ENCODE results near the gene GFY. TPM values are rescaled to one million over a fixed set of nuclear protein-coding genes. Genes with fewer than 3 reads are reported as not detected.

GFY gene
- polyA plus RNA-seq, 3 donors: not detected

- Histone ChIP-seq H3K4me3 (replicated peaks in 1 of 3; ENCODE audit: low read depth in 2 of 3, low read length in 3 of 3) (no peak overlapping the region), H3K27ac (ENCODE audit: low read depth in 1 of 2, low read length in 2 of 2) (no peak overlapping the region), H3K36me3 (replicated peaks in 1 of 2; ENCODE audit: control insufficient read depth in 1 of 2, insufficient read depth in 2 of 2, low read length in 2 of 2) (no peaks in the 10 kb centered on the region), H3K79me2 (ENCODE audit: insufficient read depth, low read length) (no peaks in the 10 kb centered on the region), H3K9ac (ENCODE audit: insufficient read depth, low read length, poor library complexity, severe bottlenecking) (no peak overlapping the region), H3K4me2 (replicated peaks; ENCODE audit: extremely low read depth, low read length, poor library complexity, severe bottlenecking) (no peak overlapping the region), H3K9me3 (replicated peaks in 1 of 2; ENCODE audit: control insufficient read depth in 1 of 2, insufficient read depth in 1 of 2, low read length in 2 of 2) (peaks cover 0 to 8% of the 10 kb centered on the region in 2 donors), H4K20me1 (ENCODE audit: insufficient read depth, low read length) (no peaks in the 10 kb centered on the region), H2AFZ (ENCODE audit: insufficient read depth, low read depth, low read length, poor library complexity, severe bottlenecking) (no peak overlapping the region), H3K4me1 (ENCODE audit: control insufficient read depth in 1 of 2, insufficient read depth in 2 of 2, low read length in 2 of 2) (peaks cover 3 to 5% of the 10 kb centered on the region in 2 donors), H3K27me3 (ENCODE audit: control insufficient read depth in 2 of 2, insufficient read depth in 2 of 2, low read length in 2 of 2) (peaks cover 0 to 3% of the 10 kb centered on the region in 2 donors)
- TF ChIP-seq, protein P1, sequence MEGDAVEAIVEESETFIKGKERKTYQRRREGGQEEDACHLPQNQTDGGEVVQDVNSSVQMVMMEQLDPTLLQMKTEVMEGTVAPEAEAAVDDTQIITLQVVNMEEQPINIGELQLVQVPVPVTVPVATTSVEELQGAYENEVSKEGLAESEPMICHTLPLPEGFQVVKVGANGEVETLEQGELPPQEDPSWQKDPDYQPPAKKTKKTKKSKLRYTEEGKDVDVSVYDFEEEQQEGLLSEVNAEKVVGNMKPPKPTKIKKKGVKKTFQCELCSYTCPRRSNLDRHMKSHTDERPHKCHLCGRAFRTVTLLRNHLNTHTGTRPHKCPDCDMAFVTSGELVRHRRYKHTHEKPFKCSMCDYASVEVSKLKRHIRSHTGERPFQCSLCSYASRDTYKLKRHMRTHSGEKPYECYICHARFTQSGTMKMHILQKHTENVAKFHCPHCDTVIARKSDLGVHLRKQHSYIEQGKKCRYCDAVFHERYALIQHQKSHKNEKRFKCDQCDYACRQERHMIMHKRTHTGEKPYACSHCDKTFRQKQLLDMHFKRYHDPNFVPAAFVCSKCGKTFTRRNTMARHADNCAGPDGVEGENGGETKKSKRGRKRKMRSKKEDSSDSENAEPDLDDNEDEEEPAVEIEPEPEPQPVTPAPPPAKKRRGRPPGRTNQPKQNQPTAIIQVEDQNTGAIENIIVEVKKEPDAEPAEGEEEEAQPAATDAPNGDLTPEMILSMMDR (IDR thresholded peaks at IDR 0.05): no peak
- H3K4me3 Mint-ChIP-seq: no peak overlapping the region
- H3K27me3 Mint-ChIP-seq (ENCODE audit: low read depth in 3 of 3): peaks cover 12 to 18% (median 17%) of the 10 kb centered on the region in 3 donors
- H3K9me3 Mint-ChIP-seq: peaks cover 7 to 19% (median 10%) of the 10 kb centered on the region in 7 donors
- no peaks in the 10 kb centered on the region for H3K36me3 Mint-ChIP-seq
- H3K27ac Mint-ChIP-seq: no peak overlapping the region
- no peak for DNase-seq
- peaks cover 8% of the 10 kb centered on the region for H3K4me1 Mint-ChIP-seq
- WGBS (ENCODE audit: insufficient coverage): no CpG with 5 or more reads among the region's 1 CpG
- intact Hi-C loops (cut with micrococcal nuclease): no loop called here
These were observed 41.6 kb upstream of the GFY start for GRCh38 chr19:49383599-49383998.

- peak within 1 kb of the TSS in 2 of 3 experiments; percentile 42 to 51 for H3K4me3 ChIP-seq (replicated peaks in 1 of 3; ENCODE audit: low read depth in 2 of 3, low read length in 3 of 3)
- H3K27me3 ChIP-seq (ENCODE audit: control insufficient read depth in 2 of 2, insufficient read depth in 2 of 2, low read length in 2 of 2): no peaks in the 10 kb centered on the region
- peak within 1 kb of the TSS; percentile 54 for H3K4me2 ChIP-seq (replicated peaks; ENCODE audit: extremely low read depth, low read length, poor library complexity, severe bottlenecking)
- 19% methylated on average over 32 of the region's 40 CpGs for WGBS (ENCODE audit: insufficient coverage)
- H4K20me1 ChIP-seq (ENCODE audit: insufficient read depth, low read length): no peaks in the 10 kb centered on the region
- intact Hi-C loops (cut with micrococcal nuclease): no loop called here
- peaks cover 3 to 5% of the 10 kb centered on the region in 2 donors for H3K4me1 ChIP-seq (ENCODE audit: control insufficient read depth in 1 of 2, insufficient read depth in 2 of 2, low read length in 2 of 2)
- H3K27ac ChIP-seq (ENCODE audit: low read depth in 1 of 2, low read length in 2 of 2): no peak within 1 kb of the TSS
- Mint-ChIP-seq H3K36me3 (no peaks in the 10 kb centered on the region), H3K27ac (peak within 1 kb of the TSS in 4 of 7 donors; percentile 30 to 75 (median 50)), H3K4me3 (peak within 1 kb of the TSS; percentile 59 to 67), H3K9me3 (peaks cover 0 to 7% (median 4%) of the 10 kb centered on the region in 7 donors), H3K27me3 (ENCODE audit: low read depth in 3 of 3) (peaks cover 8 to 23% (median 19%) of the 10 kb centered on the region in 3 donors), H3K4me1 (peaks cover 13% of the 10 kb centered on the region)
- H3K79me2 ChIP-seq (ENCODE audit: insufficient read depth, low read length): no peaks in the 10 kb centered on the region
- no peak within 1 kb of the TSS for H3K9ac ChIP-seq (ENCODE audit: insufficient read depth, low read length, poor library complexity, severe bottlenecking)
- H3K36me3 ChIP-seq (replicated peaks in 1 of 2; ENCODE audit: control insufficient read depth in 1 of 2, insufficient read depth in 2 of 2, low read length in 2 of 2): no peaks in the 10 kb centered on the region
- peak; percentile 78 to 84 (median 82) for DNase-seq
- TF ChIP-seq, protein P1 (IDR thresholded peaks at IDR 0.05): no peak
- H2AFZ ChIP-seq (ENCODE audit: insufficient read depth, low read depth, low read length, poor library complexity, severe bottlenecking): peak within 1 kb of the TSS; percentile 53
- no peaks in the 10 kb centered on the region for H3K9me3 ChIP-seq (replicated peaks in 1 of 2; ENCODE audit: control insufficient read depth in 1 of 2, insufficient read depth in 1 of 2, low read length in 2 of 2)
These were observed 37.2 kb upstream of the GFY start, which contains the start of gene KASH5 for GRCh38 chr19:49387936-49388372. Gene KASH5, plus strand, starts transcription at chr19:49388249. Its CDS starts 2,635 bp downstream, at chr19:49390884.

Measured in CD14-positive monocyte (primary cell).